Measurements from ENCODE around the gene SIX3.

SIX3 gene

DNA sequence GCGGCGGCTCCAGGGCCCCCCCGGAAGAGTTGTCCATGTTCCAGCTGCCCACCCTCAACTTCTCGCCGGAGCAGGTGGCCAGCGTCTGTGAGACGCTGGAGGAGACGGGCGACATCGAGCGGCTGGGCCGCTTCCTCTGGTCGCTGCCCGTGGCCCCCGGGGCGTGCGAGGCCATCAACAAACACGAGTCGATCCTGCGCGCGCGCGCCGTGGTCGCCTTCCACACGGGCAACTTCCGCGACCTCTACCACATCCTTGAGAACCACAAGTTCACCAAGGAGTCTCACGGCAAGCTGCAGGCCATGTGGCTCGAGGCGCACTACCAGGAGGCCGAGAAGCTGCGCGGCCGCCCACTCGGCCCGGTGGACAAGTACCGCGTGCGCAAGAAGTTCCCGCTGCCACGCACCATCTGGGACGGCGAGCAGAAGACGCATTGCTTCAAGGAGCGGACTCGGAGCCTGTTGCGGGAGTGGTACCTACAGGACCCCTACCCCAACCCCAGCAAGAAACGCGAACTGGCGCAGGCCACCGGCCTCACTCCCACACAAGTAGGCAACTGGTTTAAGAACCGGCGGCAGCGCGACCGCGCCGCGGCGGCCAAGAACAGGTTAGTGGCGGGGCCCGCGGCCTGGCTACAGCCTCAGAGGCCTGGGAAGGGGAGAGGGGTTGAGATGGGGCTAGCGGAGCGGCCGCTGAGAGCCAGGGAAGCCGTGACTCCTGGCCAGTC is 965 bp downstream of the SIX3 start:
- no peak for DNase-seq (ENCODE audit: low spot score)

GRCh38 chr2:44943031-44943692 is 1.7 kb downstream of the SIX3 start:
- DNase-seq (ENCODE audit: low spot score), result no peak

DNA sequence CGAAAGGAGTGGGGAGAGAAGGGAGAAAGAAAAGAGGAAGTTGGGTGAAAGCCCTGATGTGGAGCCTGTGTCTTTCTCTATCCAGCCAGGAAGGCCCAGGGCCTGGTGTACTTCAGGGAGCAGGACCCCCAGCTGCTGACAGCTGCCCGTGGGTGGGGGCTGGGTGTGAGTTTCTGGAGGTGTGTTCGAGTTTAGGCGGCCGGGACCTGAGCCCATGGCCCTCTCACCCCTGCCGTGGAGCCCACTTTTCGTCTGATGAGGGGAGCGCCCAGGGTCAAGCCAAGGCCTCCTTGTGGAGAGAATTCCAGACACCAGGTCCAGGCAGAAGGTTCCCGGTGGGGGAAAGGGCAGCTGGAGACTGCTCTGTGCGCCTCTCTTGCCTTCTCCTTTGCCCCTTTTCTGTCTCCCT is 2.2 kb downstream of the SIX3 start:
- DNase-seq (ENCODE audit: low spot score), result peak; percentile 50

GRCh38 chr2:44944102-44944951 is 2.8 kb downstream of the SIX3 start:
- DNase-seq (ENCODE audit: low spot score), result no peak

DNA sequence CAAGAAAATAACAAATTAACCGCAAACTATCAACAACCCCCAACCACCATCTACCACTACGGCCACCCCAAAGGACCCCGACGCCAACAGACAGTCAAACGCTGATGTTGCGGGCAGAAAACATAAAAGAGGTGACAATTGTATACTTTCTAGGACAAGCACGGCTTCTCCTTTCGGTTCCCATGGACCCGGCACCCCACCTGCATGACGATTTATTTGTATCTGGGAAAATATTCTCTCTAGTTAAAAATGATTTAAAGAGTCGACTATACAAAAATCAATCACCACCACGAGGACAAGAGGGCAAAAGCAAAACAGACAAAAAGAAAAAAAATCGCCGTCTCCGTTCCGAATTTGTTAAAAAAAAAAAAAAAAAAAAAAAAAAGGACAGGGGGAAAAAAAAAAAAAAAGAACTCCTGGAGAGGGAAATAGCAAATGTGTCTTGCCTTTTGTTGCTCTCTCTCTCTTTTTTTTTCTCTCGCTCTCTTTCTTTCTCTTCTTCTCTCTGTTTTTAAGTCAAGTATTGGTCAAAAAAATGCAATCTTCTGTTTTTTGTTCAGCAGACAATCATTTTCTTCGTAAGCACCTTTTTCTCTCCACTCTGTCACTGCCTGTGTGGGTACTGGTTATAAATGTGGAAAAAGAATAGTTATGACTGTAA is 3.6 kb downstream of the SIX3 start:
- no peak for DNase-seq (ENCODE audit: low spot score)

- no peak for DNase-seq (ENCODE audit: low spot score)
Observed at GRCh38 chr2:44945676-44946371, 4.3 kb downstream of the SIX3 start.

DNA sequence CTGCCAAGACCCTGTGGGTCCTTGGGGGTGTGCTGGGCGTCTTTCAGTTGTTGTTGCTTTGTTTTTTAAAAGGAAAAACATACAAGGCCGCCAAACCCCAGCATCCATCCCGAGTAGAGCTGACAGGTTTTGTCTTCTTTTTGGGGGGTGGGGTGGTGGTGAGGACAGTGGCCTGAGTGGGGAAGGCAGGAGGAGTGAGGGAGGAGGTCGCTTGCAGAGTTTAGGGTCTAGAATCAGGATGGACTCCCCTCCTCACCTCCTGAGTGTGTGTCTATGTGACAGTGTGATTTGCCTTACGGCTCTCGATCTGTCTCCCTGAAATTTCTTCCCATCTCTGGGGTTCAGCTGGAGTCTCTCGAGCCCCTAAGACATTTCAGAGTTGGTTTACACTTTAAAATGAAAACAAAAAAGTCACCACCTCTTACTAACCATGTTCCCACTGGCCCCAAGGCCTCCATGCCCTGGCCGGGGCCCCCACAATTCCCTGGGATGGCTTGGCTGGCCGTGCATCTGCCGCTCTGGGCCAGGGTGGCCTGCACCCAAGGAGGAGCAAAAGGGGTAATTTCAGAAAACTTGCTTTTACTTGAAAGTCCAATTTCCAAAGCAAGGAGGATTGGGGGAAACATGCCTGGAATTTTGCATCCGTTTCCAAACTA is 5.0 kb downstream of the SIX3 start:
- no peak for DNase-seq (ENCODE audit: low spot score)

DNA sequence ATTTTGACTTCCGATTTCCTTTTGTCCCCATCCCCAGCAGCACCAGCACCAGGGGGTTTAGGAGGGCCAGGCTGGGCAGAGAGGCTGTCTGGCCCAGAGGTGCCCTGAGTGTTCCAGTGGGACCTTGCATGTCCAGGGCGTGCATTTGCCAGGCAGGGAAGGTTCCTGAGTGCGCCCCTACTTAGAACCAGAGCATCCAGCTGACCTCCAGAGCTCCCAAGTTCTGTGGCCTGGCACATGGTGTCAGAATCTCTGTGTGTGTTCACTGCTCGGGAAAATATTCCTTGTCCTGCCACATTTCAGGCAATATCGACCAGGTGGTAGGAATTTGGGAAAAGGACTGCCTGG is 5.5 kb downstream of the SIX3 start:
- DNase-seq (ENCODE audit: low spot score), result no peak

- no peak for DNase-seq (ENCODE audit: low spot score)
Observed at GRCh38 chr2:44948565-44949328, 7.2 kb downstream of the SIX3 start.

DNA sequence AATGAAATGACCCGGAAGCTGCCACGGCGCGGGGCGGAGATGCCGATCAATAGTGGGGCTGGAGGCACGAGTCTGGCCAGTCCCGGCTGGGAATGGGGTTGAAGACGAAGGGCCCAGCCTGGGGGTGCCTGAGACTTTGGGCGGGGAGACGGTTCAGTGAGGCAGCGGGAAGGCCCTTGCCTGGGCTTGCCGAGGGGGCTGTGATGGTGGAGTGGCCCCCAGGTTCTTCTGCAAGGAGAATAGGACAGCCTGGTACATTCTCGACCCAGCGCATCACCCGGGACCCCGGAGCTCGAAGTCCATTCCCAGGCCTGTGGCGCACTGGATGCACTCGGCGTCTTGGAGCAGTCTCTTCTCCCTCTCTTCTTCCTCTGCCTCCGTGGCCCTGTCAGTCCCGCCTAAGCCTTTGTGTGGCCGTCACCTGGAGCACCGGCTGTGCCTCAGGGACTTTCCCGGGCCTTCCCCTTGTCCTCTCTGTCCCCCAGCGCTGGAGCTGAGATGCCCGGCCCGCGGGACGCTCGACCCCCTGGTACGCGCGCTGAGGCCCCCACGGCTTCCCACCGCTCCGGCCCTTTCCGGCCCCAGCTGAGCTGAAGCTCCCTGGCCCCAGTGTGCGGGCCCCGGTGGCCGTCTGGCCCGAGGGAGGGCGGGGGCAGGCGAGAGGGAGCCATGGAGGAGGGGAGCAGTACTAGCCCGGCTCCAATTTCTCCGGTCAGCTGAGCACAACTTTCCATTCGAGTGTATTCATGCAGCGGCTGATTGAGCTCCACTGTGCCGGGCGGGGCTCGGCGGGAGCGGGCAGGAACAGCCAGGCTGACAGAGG is 8.0 kb downstream of the SIX3 start:
- DNase-seq (ENCODE audit: low spot score), result no peak

DNA sequence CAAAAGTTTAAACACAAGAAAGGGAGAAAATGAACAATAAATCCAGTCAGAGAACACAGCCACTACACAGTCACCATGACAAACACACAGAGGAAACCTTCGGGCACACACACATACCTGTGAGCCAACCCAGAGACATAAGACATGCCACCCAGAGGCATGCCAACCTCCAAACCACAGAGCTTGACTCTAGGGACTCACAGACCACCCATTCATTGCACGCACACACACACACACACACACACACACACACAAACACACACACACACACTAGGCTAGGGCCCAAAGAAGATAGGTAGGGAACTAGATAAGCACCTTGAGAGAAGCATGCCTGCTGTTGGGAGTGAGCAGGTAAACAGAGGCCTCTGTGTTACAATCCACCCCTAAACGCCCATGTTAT is 9.1 kb downstream of the SIX3 start:
- no peak for DNase-seq (ENCODE audit: low spot score)

GRCh38 chr2:44951124-44951523 is 9.6 kb downstream of the SIX3 start:
- no peak for DNase-seq (ENCODE audit: low spot score)

GRCh38 chr2:44951714-44952113 is 10.2 kb downstream of the SIX3 start:
- DNase-seq (ENCODE audit: low spot score), result no peak

DNA sequence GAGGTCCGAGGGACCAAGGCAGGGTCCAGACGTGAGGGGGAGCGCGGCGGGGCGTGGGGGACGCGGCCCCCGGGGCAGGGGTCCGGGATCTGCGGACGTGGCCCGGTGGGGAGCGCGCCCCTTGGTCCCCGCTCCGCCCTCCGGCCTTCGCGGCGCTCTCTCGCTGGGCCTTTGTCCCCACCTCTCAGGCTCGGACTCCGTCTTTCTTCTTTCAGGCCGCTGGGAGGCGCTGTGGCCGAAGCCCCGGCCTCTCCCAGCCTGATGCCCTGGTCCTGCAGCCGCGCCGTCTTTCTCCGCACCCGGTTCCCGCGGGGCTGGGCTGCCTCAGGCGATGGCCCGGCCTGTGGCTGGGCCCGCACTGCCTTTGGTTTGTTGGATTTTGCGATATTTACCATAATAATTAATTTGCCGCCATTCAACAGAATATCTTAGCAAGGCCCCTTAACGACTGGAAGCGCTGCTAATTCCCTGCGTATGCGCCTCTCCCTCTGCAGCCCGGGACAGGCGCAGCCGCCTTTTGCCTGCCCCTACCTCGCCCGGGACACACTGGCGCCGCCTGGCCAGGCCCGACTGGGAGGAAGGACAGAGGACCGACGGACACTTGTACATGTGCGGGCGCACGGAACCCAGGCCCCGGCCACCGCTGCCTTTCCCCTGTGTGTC is 10.8 kb downstream of the SIX3 start:
- no peak for DNase-seq (ENCODE audit: low spot score)

DNA sequence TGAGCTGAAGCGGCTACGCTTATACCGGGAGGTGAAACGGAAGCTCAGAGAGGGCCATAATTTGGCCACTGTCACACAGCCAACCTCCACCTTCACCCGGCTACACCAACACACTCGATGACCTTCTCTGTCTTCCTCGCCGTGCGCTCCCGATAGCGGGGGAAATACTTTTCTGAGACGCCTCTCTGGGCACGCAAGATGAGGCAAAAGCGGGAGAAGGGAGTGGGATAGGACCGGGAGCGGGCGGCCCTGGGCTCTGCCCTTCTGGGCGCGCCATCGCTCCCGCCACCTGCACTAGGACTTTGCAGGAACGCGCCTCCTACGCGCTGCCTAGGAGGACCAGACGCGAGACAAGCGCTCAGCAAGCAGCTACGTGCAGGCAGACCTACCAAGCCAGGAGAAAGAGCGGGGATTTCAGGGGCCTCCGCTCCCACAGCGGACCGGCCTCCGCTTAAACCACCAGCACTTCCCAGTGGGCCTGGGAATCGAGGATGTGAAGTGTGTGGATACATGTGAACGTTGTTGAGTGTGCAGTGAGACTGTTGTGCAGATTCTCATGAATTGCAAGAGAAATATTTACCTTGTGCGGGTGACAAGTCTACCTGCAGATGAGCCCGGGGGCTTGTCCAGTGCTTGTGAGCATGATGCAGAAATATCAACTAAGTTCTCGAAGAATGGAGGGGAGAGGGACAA is 11.4 kb downstream of the SIX3 start:
- DNase-seq (ENCODE audit: low spot score), result no peak

GRCh38 chr2:44953499-44953883 is 12.0 kb downstream of the SIX3 start:
- DNase-seq (ENCODE audit: low spot score), result no peak

DNA sequence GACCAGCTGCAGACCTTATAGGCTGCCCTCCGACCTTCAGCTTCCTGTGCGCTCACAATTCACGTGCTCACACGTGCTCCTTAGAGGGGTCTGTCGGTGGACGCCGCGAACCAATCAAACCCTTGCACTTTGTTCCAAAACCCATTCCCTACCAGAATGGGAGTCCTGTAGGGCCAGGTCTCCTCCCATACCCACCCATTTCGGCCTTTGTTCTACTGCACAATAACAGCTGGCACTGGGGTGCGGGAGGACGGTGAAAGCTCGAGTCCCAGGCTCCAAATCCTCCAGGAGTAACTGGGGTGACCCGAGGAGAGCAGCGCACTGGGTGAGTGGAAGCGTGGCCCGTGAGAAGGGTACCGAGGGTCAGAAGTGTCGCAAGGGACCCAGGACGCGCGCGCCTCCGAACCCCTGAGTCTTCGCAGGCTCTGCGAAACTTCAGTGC is 13.0 kb downstream of the SIX3 start:
- no peak for DNase-seq (ENCODE audit: low spot score)
